ENCODE data around the gene IMMP2L.
"Not testable (repeated sequence)": the region's sequence is repeated elsewhere in the genome, so short reads cannot be mapped to it uniquely, and the experiment has no call there.

The IMMP2L gene

GRCh38 chr7:111593343-111593742 is 31.1 kb upstream of the IMMP2L start:
- H3K27ac ChIP-seq = no peak overlapping the region
- TF ChIP-seq CTCF (conservative IDR thresholded peaks at IDR 0.05) (no peak), ZFX (IDR thresholded peaks at IDR 0.05) (no peak)

GRCh38 chr7:111588065-111588433 is 25.8 kb upstream of the IMMP2L start:
- H3K27ac ChIP-seq = no peak overlapping the region

GRCh38 chr7:111587410-111588064 is 25.2 kb upstream of the IMMP2L start:
- no peak for TF ChIP-seq ZFX (IDR thresholded peaks at IDR 0.05)
- no peak for TF ChIP-seq CTCF (conservative IDR thresholded peaks at IDR 0.05)
- H3K27ac ChIP-seq = no peak overlapping the region

More at GRCh38 chr7:111588065-111588433, 25.8 kb upstream of the IMMP2L start:
- TF ChIP-seq CTCF (conservative IDR thresholded peaks at IDR 0.05) (no peak), ZFX (IDR thresholded peaks at IDR 0.05) (no peak)

GRCh38 chr7:111586711-111587409 is 24.6 kb upstream of the IMMP2L start:
- H3K27ac ChIP-seq = no peak overlapping the region

GRCh38 chr7:111581784-111582488 is 19.6 kb upstream of the IMMP2L start:
- not testable (repeated sequence) for H3K27ac ChIP-seq

More at GRCh38 chr7:111586711-111587409, 24.6 kb upstream of the IMMP2L start:
- TF ChIP-seq ZFX (IDR thresholded peaks at IDR 0.05) (no peak), CTCF (conservative IDR thresholded peaks at IDR 0.05) (no peak)

- not testable (repeated sequence) for H3K27ac ChIP-seq
Observed at GRCh38 chr7:111581207-111581606, 18.9 kb upstream of the IMMP2L start.

- TF ChIP-seq ZFX (IDR thresholded peaks at IDR 0.05) = no peak
- TF ChIP-seq CTCF (conservative IDR thresholded peaks at IDR 0.05) = no peak
- no peak overlapping the region for H3K27ac ChIP-seq
Observed at GRCh38 chr7:111578754-111579153, 16.5 kb upstream of the IMMP2L start.

GRCh38 chr7:111571720-111572119 is 9.4 kb upstream of the IMMP2L start:
- H3K27ac ChIP-seq = no peak overlapping the region
- TF ChIP-seq CTCF (conservative IDR thresholded peaks at IDR 0.05) = no peak

Data from C4-2B (cell line).